ENCODE data around the gene KRT17. TPM values are rescaled to one million over a fixed set of nuclear protein-coding genes. Genes with fewer than 3 reads are reported as not detected.
"Not testable (repeated sequence)": the region's sequence is repeated elsewhere in the genome, so short reads cannot be mapped to it uniquely, and the experiment has no call there.

The KRT17 gene
- total RNA-seq, 1 donor from 2014 or later, result 5.9 TPM

DNA sequence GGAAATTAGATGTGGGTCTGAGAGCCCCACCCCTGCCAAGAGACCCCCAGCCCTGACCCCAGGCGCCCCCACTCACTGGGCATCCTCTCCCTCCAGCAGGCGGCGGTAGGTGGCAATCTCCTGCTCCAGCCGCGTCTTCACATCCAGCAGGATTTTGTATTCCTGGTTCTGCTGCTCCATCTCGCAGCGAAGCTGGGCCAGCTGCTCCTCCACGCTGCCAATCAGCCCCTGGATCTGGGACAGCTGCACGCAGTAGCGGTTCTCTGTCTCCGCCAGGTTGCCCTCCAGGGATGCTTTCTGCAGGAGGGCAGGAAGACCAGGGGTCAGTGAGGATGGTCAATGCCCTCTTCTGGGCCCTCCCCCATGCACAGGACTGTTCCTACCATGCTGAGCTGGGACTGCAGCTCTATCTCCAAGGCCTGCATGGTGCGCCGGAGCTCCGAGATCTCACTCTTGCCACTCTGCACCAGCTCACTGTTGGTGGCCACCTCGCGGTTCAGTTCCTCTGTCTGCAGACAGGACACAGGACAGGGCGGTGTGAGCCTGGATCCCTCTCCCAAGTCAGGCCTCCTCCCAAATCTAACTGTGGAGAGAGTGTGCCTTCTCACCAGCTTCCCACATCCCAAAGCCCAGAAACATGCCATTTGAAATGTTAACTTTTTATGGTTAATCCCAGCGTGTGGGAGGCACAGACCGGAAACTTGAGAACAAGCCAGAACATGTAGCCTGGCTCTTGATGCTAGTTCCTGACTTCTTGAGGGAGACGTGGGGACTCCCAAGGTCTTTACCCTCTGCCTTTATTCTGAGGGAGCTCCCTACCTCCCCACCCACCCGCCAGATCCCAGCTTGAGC lies 3.6 kb downstream of the KRT17 start:
- no peaks in the 10 kb centered on the region for H3K9me3 ChIP-seq

GRCh38 chr17:41619927-41620582 lies 4.3 kb downstream of the KRT17 start:
- H3K36me3 ChIP-seq; H3K4me1 ChIP-seq; H3K27me3 ChIP-seq; H3K27ac ChIP-seq; DNase-seq; H3K4me3 ChIP-seq; intact Hi-C loops (cut with DNase I); H3K9me3 ChIP-seq; ATAC-seq: not testable (repeated sequence)

More for the DNA sequence above, 3.6 kb downstream of the KRT17 start:
- DNase-seq (peak; percentile 48), ATAC-seq (no peak)
- no peak overlapping the region for H3K27ac ChIP-seq
- TF ChIP-seq, protein P1, sequence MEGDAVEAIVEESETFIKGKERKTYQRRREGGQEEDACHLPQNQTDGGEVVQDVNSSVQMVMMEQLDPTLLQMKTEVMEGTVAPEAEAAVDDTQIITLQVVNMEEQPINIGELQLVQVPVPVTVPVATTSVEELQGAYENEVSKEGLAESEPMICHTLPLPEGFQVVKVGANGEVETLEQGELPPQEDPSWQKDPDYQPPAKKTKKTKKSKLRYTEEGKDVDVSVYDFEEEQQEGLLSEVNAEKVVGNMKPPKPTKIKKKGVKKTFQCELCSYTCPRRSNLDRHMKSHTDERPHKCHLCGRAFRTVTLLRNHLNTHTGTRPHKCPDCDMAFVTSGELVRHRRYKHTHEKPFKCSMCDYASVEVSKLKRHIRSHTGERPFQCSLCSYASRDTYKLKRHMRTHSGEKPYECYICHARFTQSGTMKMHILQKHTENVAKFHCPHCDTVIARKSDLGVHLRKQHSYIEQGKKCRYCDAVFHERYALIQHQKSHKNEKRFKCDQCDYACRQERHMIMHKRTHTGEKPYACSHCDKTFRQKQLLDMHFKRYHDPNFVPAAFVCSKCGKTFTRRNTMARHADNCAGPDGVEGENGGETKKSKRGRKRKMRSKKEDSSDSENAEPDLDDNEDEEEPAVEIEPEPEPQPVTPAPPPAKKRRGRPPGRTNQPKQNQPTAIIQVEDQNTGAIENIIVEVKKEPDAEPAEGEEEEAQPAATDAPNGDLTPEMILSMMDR (IDR thresholded peaks at IDR 0.05), result no peak
- no peak overlapping the region for H3K4me3 ChIP-seq
- intact Hi-C loops (cut with DNase I), result no loop called here
- no peaks in the 10 kb centered on the region for H3K4me1 ChIP-seq
- H3K27me3 ChIP-seq, result no peaks in the 10 kb centered on the region
- no peaks in the 10 kb centered on the region for H3K36me3 ChIP-seq

- no peak overlapping the region for H3K4me3 ChIP-seq
- H3K4me1 ChIP-seq, result no peaks in the 10 kb centered on the region
- H3K9me3 ChIP-seq, result no peaks in the 10 kb centered on the region
- DNase-seq (peak; percentile 48), ATAC-seq (peak; percentile 25)
- H3K27ac ChIP-seq, result no peak overlapping the region
- TF ChIP-seq, protein P1 (IDR thresholded peaks at IDR 0.05), result no peak
- no peaks in the 10 kb centered on the region for H3K36me3 ChIP-seq
- peaks cover under 1% of the 10 kb centered on the region for H3K27me3 ChIP-seq
- intact Hi-C loops (cut with DNase I), result no loop called here
These were observed 5.1 kb downstream of the KRT17 start for GRCh38 chr17:41619036-41619926.

DNA sequence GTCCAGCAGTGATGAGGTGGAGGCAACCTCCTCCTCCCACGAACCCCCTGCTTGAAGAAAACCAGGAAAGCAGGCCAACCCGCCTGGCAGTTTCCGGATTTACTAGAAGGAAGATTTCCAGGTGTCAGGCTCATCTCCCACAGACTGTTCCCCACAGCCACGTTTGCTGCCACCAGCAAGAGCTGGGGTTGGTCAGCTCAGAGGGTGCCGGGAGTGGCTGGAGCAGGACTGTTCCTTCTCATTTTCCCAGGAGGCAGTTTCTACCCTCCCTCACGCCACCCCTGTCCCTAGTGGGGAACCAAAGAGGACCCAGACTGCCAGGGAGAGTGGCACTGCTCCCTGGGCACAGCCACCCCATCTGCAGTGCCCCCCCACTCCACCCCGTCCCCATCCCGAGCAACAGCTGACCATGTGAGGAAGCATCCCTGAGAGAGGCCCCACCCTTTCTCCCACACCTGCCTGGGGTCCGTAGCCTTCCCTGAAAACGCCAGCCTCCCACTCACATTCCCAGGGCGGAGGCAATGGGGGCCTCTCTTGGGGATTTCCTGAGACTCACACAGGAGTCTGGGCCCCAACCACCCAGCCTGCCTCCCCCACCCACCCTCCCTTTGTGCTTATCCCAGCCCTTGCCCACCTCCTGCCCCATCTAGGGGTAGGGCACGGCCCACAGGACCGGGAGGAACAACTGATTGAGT lies 5.9 kb downstream of the KRT17 start:
- Histone ChIP-seq H3K9me3 (no peaks in the 10 kb centered on the region), H3K27me3 (peaks cover 6% of the 10 kb centered on the region), H3K36me3 (no peaks in the 10 kb centered on the region), H3K4me1 (no peaks in the 10 kb centered on the region), H3K27ac (no peak overlapping the region), H3K4me3 (no peak overlapping the region)
- ATAC-seq (peak; percentile 15), DNase-seq (peak; percentile 41)
- TF ChIP-seq, protein P1 (IDR thresholded peaks at IDR 0.05), result no peak
- intact Hi-C loops (cut with DNase I), result no loop called here

DNA sequence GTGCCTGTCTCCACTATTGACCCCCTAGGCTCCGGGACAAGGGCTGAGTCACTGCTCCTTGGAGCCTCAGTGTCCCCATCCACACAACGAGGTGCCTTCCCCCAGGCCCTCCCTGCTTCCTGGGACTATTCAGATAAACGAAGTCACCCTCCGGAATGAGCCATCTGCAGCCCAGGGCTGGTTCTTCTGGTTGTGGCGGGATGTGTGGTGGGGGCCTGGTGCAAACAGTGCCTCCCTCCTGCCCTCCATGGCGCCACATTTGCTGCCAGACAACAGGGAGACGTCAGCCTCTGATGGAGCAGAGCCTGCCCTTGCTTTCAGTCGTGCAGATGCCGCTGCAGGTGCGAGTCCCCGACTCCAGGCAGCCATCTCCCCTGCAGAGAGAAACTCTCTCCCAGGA lies 6.7 kb downstream of the KRT17 start:
- intact Hi-C loops (cut with DNase I), result no loop called here
- no peaks in the 10 kb centered on the region for H3K36me3 ChIP-seq
- DNase-seq (peak; percentile 60), ATAC-seq (no peak)
- no peak overlapping the region for H3K27ac ChIP-seq
- H3K4me1 ChIP-seq, result no peaks in the 10 kb centered on the region
- no peak overlapping the region for H3K4me3 ChIP-seq
- H3K9me3 ChIP-seq, result no peaks in the 10 kb centered on the region
- TF ChIP-seq, protein P1 (IDR thresholded peaks at IDR 0.05), result no peak
- peaks cover 6% of the 10 kb centered on the region for H3K27me3 ChIP-seq

All from upper lobe of right lung (tissue), 1 donor.